HEK293 (cell line): ENCODE data around the gene SYNGR4.

Experiments used
- GLIS2 ChIP-seq: fragments of 450-650 bp; formaldehyde crosslinking; IDR thresholded peaks from 2 replicates; pipeline ENCODE4 v1.5.1; 2016; ENCODE audit warnings: missing biosample characterization, missing genetic modification characterization
- HIC1 ChIP-seq: fragments of 450-650 bp; formaldehyde crosslinking; IDR thresholded peaks from 2 replicates; pipeline ENCODE4 v1.5.1; 2016; ENCODE audit warnings: missing biosample characterization, missing genetic modification characterization
- MEIS1 ChIP-seq: sonication (generic); formaldehyde crosslinking; IDR thresholded peaks from 2 replicates; pipeline ENCODE4 v1.8.1; 2022; ENCODE audit warnings: missing genetic modification reagents, mild to moderate bottlenecking, borderline replicate concordance
- PRDM1 ChIP-seq: fragments of 450-650 bp; formaldehyde crosslinking; IDR thresholded peaks from 2 replicates; pipeline ENCODE4; 2016; ENCODE audit warnings: missing biosample characterization, missing genetic modification characterization
- PRDM4 ChIP-seq: fragments of 450-650 bp; formaldehyde crosslinking; IDR thresholded peaks from 2 replicates; pipeline ENCODE4 v1.5.1; 2017; ENCODE audit warnings: missing biosample characterization, missing genetic modification characterization
- SP3 ChIP-seq: fragments of 450-650 bp; formaldehyde crosslinking; IDR thresholded peaks from 2 replicates; pipeline ENCODE4 v1.5.1; 2016; ENCODE audit warnings: missing biosample characterization, missing genetic modification characterization
- TSHZ1 ChIP-seq: fragments of 450-650 bp; formaldehyde crosslinking; IDR thresholded peaks from 2 replicates; pipeline ENCODE4 v1.5.1; 2016; ENCODE audit warnings: missing biosample characterization, missing genetic modification characterization, borderline replicate concordance
- ZBTB11 ChIP-seq: fragments of 450-650 bp; formaldehyde crosslinking; conservative IDR thresholded peaks from 2 replicates; pipeline ENCODE4 v1.5.1; 2016; ENCODE audit warnings: low read depth, missing biosample characterization, missing genetic modification characterization
- ZNF10 ChIP-seq: fragments of 450-650 bp; formaldehyde crosslinking; IDR thresholded peaks from 2 replicates; pipeline ENCODE4 v1.5.1; 2017; ENCODE audit warnings: missing biosample characterization, missing genetic modification characterization
- ZNF140 ChIP-seq: fragments of 450-650 bp; formaldehyde crosslinking; IDR thresholded peaks from 2 replicates; pipeline ENCODE4 v1.5.1; 2016; ENCODE audit warnings: missing biosample characterization, missing genetic modification characterization
- ZNF148 ChIP-seq: fragments of 450-650 bp; formaldehyde crosslinking; IDR thresholded peaks from 2 replicates; pipeline ENCODE4 v1.5.0; 2017; ENCODE audit warnings: missing biosample characterization, missing genetic modification characterization, borderline replicate concordance
- ZNF311 ChIP-seq: fragments of 450-650 bp; formaldehyde crosslinking; IDR thresholded peaks from 2 replicates; pipeline ENCODE4 v1.5.1; 2017; ENCODE audit warnings: missing biosample characterization, missing genetic modification characterization, borderline replicate concordance
- ZNF350 ChIP-seq: fragments of 450-650 bp; formaldehyde crosslinking; IDR thresholded peaks from 2 replicates; pipeline ENCODE4 v1.5.0; 2017; ENCODE audit warnings: missing biosample characterization, mild to moderate bottlenecking, missing genetic modification characterization
- ZNF391 ChIP-seq: fragments of 450-650 bp; formaldehyde crosslinking; IDR thresholded peaks from 2 replicates; pipeline ENCODE4 v1.5.1; 2016; ENCODE audit warnings: low read depth, missing biosample characterization, missing genetic modification characterization, borderline replicate concordance
- ZNF449 ChIP-seq: fragments of 450-650 bp; formaldehyde crosslinking; IDR thresholded peaks from 2 replicates; pipeline ENCODE4 v1.5.1; 2017; ENCODE audit warnings: missing biosample characterization, mild to moderate bottlenecking, missing genetic modification characterization, moderate library complexity
- ZNF48 ChIP-seq: fragments of 450-650 bp; formaldehyde crosslinking; IDR thresholded peaks from 2 replicates; pipeline ENCODE4 v1.5.1; 2016; ENCODE audit warnings: missing biosample characterization, missing genetic modification characterization
- ZNF529 ChIP-seq: fragments of 450-650 bp; formaldehyde crosslinking; IDR thresholded peaks from 2 replicates; pipeline ENCODE4 v1.5.1; 2017; ENCODE audit warnings: missing genetic modification characterization, missing biosample characterization; ENCODE audit not compliant: insufficient replicate concordance
- ZNF561 ChIP-seq: fragments of 450-650 bp; IDR thresholded peaks from 2 replicates; pipeline ENCODE4 v1.5.1; 2018; ENCODE audit warnings: missing biosample characterization, missing genetic modification characterization, borderline replicate concordance
- ZNF624 ChIP-seq: fragments of 450-650 bp; formaldehyde crosslinking; IDR thresholded peaks from 2 replicates; pipeline ENCODE4 v1.5.1; 2017; ENCODE audit warnings: missing biosample characterization, missing genetic modification characterization
- ZNF645 ChIP-seq: fragments of 450-650 bp; formaldehyde crosslinking; IDR thresholded peaks from 2 replicates; pipeline ENCODE4; 2016; ENCODE audit warnings: missing biosample characterization, missing genetic modification characterization

Gene SYNGR4

GRCh38 chr19:48390188-48391099, 26.3 kb downstream of the SYNGR4 start (continued):
- peak; percentile 48 for TF ChIP-seq ZBTB11 (tag by site-specific recombination)
- TF ChIP-seq ZNF148 (tag by site-specific recombination), result 0 out of 2 replicates have a peak, but pooled peaks have one; percentile 11
- no peak for TF ChIP-seq ZNF624 (tag by site-specific recombination)
- TF ChIP-seq ZNF140 (tag by site-specific recombination), result no peak
- TF ChIP-seq ZNF48 (tag by site-specific recombination), result no peak
- no peak for TF ChIP-seq TSHZ1 (tag by site-specific recombination)
- TF ChIP-seq ZNF645 (tag by site-specific recombination), result 0 out of 2 replicates have a peak, but pooled peaks have one; percentile 60
- TF ChIP-seq PRDM4, result peak; percentile 65
- peak; percentile 54; the same call in 1 of the 2 replicates for TF ChIP-seq ZNF391 (tag by site-specific recombination)
- 0 out of 2 replicates have a peak, but pooled peaks have one; percentile 16 for TF ChIP-seq PRDM1
- TF ChIP-seq ZNF10, result no peak
- no peak for TF ChIP-seq ZNF449 (tag by site-specific recombination)
- no peak for TF ChIP-seq MEIS1 (CRISPR knock-in tag)
- no peak for TF ChIP-seq ZNF311 (tag by site-specific recombination)
- peak; percentile 70 for TF ChIP-seq GLIS2 (tag by site-specific recombination)
- peak; percentile 87; the same call in 1 of the 2 replicates for TF ChIP-seq ZNF561
- no peak for TF ChIP-seq ZNF350 (tag by site-specific recombination)
- no peak for TF ChIP-seq ZNF529 (tag by site-specific recombination)
- TF ChIP-seq HIC1 (tag by site-specific recombination), result no peak
- peak; percentile 7; the same call in 1 of the 2 replicates for TF ChIP-seq SP3 (tag by site-specific recombination)
